Stimulated activated CD8-positive, alpha-beta memory T cell treated with anti-CD3 and anti-CD28 coated beads, Interleukin-4, amount 100 ng/mL, for 4 hours (primary cell): ENCODE data around the gene SLC16A12.
"Not testable (repeated sequence)": the region's sequence is repeated elsewhere in the genome, so short reads cannot be mapped to it uniquely, and the experiment has no call there.

Source experiments
- DNase-seq, 2 donors: peaks; one replicate each; pipeline ENCODE4 v3.0.0-alpha.2; 2020; ENCODE audit warnings: low read depth in 2 of 2, low spot score in 1 of 2

The SLC16A12 gene

DNA sequence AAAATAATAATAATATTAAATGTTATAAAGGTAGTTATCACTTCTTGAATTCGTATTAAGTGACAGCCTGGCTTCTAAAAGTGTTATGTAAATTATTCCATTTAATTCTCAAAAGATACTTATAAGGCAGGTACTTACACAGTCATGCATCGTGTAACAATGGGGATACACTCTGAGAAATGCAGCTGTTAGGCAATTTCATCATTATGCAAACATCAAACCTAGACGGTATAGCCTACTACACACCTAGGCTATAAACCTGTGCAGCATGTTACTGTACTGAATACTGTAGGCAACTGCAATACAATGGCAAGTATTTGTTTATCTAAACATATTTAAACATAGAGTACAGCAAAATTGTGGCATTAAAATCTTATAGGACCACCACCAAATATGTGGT, 141.5 kb downstream of the SLC16A12 start:
- no peak for DNase-seq

DNA sequence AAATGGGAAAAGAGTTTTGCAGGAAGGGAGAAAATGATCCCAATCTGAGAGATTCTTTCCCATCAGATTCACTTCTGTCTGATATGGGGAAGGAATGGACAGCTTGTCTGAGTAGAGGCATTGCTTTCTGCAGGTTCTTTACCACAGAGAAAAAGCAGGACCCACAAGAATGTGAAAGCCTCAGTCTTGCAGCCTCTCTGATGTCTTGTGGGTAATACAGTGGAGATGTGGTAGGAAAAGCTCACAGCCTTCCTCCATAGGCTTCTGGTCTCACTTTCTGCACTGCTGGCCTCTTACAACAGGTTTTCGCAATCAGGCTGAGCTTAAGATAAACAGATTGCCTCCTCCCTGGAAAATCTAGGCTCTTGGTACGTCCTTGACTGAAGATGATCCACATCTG, 142.4 kb downstream of the SLC16A12 start:
- no peak for DNase-seq

DNA sequence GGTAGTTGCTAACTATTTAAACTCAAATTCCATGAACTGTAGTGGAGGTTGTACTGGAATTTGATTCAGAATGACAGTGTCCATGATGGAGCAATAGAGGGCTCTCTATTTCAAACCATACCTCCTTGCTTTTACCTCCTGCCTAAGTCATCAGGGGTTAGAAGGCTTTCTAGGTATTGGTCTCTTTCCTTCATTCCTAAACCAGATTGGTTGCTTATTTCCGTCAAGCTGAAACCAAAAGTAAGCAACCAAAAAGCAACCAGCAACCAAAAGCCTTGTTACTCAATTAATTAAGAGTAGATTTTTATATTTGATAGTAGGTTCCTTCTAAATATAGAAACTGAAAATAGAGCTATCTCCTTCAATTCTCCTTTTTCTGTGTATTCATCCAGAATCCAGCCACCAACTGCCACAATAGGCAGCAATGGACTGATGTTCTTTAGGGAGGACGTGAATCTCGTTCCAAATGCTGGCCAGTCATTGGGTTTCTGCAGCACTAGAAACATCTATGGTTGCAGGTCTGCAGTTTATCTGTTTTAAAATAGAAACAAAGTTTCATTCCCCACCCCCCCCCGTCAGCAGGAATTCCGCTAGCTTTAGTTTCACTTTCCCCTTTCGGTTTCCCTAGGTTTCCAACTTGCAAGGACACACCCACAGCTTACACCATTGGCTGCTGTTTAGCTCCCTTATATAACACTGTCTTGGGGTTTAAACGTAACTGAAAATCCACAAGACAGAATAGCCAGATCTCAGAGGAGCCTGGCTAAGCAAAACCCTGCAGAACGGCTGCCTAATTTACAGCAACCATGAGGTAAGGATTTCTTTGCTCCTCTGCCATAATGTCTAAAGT, 143.3 kb downstream of the SLC16A12 start, which contains the start of gene IFIT1:
Gene IFIT1 (plus strand): TSS at position 717 of the 850 bp plus-strand sequence. CDS start 90 bp downstream, at position 807.
- no peak for DNase-seq

DNA sequence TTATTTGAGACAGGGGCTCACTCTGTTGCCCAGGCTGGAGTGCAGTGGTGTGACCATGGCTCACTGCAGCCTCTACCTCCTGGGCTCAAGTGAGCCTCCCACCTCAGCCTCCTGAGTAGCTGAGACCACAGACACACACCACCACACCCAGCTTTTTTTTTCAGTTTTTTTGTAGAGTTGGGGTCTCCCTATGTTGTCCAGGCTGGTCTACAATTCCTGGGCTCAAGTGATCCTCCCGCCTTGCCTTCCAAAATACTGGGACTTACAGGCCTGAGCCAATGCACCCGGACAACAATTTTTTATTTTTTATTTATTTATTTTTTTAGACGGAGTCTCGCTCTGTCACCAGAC, 144.2 kb downstream of the SLC16A12 start:
- not testable (repeated sequence) for DNase-seq

DNA sequence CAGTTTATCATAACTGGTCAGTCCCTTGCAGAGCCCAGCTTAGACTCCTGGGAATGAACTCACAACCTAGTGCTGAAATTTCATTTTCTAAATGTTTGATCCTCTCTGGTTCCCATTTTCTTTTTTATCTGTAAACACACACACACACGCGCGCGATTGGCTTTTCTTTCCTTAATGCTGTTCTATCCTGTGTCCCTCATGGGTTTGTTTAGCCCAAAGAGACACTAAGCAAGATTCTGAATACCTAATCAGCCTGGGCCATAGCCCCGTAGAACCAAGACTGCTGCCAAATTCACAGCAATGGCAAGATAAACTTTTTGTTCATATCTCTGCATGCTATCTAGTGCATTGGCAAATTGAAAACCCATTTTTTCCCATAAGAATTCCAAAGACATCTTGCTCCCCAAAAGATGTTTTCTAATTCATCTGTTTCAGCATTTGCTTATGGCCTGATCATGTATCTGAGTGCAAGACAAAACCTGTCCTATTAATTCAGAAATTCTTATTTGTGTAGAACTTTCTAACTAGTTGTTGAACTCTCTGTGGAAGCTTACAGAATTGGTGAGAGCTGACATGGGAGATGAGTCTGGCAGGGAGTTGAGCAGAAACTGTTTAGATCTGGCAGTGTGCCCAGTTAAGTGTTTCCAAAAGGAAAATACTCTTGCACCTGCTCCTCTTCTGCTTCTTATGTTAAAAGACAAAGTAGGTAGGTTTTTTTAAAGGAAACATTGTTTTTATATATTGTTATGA, 144.7 kb downstream of the SLC16A12 start:
- DNase-seq = no peak

DNA sequence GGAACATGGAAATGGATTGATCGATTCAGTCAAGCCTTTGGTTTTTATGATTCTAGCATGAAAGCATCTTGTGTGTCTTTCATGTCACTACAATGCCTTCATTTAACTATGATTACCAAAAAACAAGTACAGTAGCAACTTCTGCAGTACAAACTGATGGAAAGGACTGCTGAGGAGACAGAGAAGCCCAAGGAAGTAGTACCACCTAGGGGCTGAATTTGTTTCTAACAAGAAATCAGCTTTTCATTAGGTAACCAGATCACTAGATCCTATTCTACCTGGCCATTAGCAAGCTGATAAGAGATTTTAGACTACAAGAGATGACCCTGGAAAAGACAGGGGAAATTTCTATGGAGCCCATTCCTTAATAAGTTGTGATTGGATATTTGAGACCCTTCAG, 146.1 kb downstream of the SLC16A12 start:
- DNase-seq = no peak

DNA sequence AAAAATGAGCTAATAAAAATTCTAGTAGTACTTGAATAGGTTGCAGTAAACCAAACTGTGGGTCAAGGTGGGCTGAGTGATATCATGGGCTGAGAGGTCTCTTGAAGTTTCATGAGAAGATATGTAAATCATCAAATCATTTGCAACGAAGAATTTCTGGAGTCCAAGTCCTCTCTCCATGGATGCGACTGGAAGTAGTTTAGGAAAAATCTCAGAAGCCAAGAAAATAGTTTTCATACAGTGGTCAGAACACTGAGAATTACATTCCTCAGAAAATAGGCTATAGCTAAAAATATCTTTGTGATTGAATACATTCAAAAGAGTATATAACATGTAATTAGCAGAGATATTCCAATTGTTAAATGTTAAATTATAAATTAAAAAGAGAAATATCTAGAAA, 146.6 kb downstream of the SLC16A12 start:
- no peak for DNase-seq

DNA sequence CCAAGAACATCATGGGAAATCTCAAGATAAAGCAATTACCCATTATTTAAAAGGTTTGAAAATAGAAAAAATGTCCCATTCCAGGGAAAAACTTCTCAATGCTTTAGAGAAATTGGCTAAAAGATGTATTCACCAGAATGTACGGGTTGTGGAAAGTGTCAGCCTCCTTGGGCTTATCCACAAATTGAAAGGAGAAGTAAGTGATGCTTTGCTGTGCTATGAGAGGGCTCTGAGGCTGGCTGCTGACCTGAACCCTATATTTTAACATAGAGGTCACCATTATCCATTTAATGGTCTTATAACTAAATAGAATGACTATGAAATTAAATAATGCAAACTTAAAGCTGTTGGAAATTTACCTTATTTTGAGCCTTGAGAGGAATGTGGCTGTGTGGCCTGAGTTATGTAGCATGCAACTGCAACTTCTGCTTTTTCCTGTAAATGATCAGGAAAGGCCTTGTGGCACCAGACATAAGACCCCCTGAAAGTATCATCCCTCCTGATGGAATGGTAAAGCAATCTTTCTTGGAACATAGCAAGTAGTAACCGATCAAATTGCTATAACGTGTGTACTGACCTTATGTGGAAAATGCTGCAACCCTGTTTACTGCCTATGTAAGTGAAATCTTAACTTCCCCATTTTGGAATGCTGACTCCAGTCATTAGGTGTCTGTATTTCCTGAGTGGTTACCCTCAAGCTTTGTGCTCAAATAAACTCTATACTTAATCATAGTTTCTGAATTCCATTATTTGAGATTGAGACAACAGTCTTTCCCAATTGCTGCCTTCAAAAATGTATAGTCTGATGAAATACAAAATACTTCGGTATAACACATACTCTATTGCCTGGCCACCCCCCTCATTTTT, 150.7 kb downstream of the SLC16A12 start:
- DNase-seq = no peak

DNA sequence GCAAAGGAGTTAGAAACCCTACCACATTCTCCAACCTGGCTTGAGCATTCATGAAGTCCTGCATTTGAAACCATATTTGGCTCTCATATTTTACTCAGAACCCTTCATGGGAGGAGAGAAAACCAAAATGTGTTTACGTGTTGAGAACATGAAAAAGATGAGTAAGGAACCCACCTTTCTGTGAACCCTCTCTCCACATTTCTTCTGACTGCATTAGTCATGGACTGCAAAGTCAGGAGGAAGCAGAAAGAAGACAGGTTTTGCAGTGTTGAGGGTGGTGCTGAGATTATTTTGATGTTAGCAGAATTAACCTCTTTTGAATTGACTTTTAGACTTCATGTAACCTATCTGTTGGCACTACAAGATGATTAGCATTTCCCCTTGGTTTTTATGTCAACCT, 152.6 kb downstream of the SLC16A12 start:
- DNase-seq = no peak
